Measurements from ENCODE around the gene SFT2D3.

The SFT2D3 gene

DNA sequence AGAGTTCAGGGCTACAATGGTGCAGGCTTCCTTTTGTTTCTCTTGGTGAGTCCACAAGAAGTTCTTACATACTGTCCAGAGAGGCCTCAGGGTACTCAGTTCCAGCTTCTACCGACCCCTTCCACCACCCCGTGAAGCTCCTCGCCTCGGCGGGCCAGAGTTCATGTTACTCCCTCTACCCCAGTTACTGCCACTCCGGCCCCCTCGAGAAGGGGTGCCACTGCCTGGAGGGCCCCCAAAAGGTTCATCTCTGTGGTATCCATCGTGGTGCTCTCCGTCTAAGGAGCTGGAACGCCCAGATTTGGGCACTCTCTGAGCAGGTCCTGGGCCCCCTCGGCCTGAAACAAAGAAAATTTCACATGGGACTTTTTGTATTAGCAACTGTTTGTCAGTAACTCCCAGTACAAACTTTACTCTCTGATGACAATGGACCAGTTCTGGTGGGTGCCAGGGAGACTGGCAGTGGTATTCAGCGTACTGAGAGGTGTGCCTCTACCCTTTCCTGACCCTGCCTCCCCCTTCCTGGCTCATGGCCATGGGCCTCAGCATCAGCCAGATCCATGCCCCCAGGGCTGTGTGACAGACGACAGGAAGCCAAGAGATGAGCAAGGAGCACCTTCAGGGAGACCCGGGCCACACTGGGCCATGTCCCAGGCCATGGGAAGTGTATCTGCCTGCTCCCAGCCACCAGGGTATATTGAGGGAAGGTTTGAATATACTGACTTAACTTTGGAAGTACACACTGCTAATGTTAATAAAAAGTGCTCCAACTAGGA lies 5.1 kb downstream of the SFT2D3 start:
- no peak for DNase-seq (ENCODE audit: low read depth in 3 of 3)

DNA sequence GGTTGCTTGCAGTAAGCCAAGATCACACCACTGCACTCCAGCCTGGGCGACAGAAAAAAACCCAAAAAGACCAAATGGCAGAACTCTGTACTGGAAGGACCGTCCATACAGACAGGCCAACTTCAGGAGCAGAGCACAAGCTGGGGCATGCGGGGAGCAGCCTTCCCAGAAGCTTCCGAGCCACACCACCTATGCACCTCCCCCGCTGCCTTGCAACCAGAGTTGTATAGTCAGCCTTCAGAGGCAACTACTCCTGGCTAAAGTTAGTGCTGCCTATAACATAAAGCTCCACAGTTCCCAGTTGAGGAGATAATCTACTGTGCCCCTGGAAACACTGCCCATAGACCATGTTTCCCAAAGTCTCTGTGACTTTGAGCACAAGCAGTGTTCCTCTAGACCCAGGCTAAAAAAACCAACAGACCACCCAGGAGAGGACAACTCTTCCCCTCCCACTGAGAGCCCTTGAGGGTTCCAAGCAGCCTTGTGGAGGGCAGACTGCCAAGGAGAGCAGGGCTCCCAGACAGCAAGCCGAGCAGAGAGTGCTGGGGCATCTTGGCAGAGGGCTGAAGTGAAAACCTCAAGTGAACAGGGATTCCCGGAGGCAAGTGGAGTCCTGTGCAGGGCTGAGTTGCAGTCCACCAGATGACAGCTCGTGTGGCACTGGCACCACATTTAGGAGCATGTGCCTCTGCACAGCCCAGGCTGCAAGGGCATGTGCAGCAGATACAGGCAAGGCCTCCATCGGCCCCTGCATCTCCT lies 6.8 kb downstream of the SFT2D3 start:
- DNase-seq (ENCODE audit: low read depth in 3 of 3): no peak

GRCh38 chr2:127709336-127709735 lies 8.0 kb downstream of the SFT2D3 start:
- no peak for DNase-seq (ENCODE audit: low read depth in 3 of 3)

DNA sequence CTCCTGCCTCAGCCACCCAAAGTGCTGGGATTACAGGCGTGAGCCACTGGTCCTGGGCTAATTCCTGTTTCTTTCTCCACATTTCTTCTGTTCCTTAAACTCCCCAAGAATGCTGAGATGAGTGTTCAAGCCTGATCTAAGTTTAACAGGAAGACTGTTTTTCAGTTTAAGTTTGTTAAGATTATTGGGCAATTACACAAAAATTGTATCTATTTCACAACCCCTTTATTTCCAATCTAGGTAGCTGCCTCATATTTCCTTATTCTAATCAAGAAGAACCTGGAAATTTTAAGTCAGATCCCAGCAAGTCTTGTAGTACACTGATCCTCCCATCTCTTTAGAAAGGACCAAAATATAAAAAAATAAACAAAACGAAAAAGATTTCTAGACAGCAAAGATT lies 11.7 kb downstream of the SFT2D3 start:
- no peak for DNase-seq (ENCODE audit: low read depth in 3 of 3)

GRCh38 chr2:127713562-127713961 lies 12.3 kb downstream of the SFT2D3 start:
- DNase-seq (ENCODE audit: low read depth in 3 of 3): no peak

- no peak for DNase-seq (ENCODE audit: low read depth in 3 of 3)
Observed at GRCh38 chr2:127715778-127716449, 14.6 kb downstream of the SFT2D3 start.

DNA sequence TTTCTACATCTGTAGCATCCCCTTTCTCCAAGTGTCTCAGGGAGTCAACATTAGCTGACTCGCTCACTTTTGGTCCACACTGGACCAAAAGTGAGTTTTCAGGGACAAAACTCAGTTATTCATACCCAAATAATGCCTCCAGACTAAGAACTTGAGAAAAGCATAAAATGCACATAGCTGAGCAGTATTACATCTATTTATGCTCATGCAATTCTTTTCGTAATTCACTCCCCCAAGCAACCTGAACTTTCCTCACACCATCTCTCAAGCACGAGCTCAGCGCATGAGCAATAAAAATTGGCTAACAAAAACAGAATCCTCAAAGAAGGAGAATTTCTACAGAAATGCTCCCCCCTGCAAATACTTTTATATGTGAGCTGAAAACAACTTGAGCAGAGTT lies 17.0 kb downstream of the SFT2D3 start:
- DNase-seq (ENCODE audit: low read depth in 3 of 3): no peak

GRCh38 chr2:127719301-127720218 lies 18.3 kb downstream of the SFT2D3 start:
- DNase-seq (ENCODE audit: low read depth in 3 of 3): no peak

DNA sequence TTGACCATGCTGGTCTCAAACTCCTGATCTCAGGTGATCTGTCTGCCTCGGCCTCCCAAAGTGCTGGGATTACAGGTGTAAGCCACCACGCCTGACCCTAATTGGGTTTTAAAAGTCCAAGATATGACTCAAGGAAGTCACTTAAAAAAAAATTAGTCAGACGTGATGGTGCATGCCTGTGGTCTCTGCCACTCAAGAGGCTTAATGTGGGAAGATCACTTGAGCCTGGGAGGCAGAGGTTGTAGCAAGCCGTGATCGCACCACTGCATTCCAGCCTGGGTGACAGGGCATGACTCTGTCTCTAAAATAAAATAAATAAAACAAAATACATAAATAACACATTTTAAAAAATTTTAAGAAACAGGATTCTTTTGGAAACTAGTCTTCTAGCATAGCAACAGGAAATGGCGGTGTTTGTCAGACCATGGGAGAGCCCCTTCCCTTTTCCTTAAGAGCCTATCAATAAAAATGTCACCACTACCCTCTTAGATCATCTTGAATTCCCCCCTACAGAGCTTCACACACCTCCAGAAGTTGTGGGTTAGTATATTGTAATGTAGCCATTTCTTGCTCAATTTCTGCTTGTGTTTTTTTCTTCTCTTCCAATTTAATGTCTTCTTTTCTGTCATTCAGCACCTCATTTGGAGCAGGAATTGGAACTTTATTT lies 20.1 kb downstream of the SFT2D3 start:
- no peak for DNase-seq (ENCODE audit: low read depth in 3 of 3)

GRCh38 chr2:127721978-127722355 lies 20.7 kb downstream of the SFT2D3 start:
- DNase-seq (ENCODE audit: low read depth in 3 of 3): no peak

GRCh38 chr2:127722807-127723206 lies 21.5 kb downstream of the SFT2D3 start:
- no peak for DNase-seq (ENCODE audit: low read depth in 3 of 3)

- DNase-seq (ENCODE audit: low read depth in 3 of 3): no peak
Observed at GRCh38 chr2:127726158-127726880, 25.0 kb downstream of the SFT2D3 start.

DNA sequence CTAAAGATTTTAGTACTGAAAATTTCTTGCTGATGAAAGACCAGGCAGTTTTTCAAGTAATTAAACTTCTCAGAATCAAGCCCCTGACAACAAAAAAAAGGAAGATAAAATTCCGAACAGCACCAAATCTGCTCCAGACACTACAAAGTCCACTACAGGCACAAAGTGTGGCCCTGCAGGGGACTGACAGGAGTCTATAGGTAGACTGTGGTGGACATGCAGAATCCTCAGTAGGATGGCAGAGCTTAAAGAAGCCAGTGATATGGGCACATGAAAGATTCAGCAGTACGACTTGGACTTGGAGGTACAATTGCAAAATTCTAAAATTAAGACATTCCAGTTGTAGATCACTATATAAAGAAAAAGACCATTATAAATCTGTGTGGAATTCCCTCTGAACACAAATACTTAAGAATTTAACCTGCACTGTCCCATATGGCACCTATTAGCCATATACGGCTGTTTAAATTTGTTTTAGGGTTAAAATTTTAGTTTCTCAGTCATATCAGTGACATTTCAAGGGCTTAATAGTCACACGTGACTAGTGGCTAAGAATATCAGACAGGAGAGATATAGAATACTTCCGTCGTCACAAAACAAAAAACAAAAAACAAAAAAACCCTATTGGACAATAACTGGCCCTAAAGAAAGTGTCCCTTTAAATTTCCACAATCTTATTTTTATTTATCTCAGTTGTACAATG lies 32.0 kb downstream of the SFT2D3 start:
- no peak for DNase-seq (ENCODE audit: low read depth in 3 of 3)

GRCh38 chr2:127733816-127734537 lies 32.7 kb downstream of the SFT2D3 start:
- no peak for DNase-seq (ENCODE audit: low read depth in 3 of 3)

GRCh38 chr2:127735044-127735443 lies 33.7 kb downstream of the SFT2D3 start:
- DNase-seq (ENCODE audit: low read depth in 3 of 3): no peak

DNA sequence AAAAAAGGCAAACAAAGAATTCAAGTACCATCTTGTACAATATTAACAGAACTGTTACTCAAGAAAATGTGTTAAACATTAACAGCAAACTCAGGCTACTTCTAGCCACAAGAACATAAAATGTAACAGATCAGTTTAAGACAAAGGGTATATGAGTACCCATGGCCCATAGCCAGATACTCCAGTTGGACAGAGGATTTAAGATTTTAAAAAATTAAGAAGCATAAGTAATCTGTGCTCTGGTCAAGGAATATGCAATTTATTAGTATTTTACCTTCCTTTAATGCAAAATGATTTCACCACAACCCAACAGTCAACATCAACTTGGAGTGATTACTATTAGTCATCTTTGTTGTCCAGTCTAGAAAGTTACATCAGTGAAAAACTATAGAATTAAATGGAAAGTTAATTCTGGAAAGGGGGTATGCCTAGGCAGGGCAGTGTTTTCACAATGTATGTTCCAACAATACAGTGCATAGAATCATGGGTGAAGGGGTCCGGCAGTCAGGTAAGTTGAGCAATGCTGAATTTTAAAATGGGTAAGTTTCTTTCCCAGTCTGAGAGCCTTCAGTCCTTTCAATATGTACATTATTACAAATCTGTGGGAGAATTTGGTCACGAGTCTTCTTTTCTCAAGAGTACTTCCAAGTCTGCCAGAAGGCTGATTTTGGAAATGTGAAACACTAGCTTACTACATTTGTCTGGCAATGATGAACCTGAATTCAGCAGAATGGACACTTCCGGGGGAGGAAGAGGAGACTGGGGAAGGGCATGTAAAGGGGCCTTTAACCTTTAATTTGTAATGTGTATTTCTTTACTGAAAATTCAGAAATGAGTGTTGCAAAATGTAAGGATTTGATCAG lies 34.5 kb downstream of the SFT2D3 start:
- no peak for DNase-seq (ENCODE audit: low read depth in 3 of 3)

DNA sequence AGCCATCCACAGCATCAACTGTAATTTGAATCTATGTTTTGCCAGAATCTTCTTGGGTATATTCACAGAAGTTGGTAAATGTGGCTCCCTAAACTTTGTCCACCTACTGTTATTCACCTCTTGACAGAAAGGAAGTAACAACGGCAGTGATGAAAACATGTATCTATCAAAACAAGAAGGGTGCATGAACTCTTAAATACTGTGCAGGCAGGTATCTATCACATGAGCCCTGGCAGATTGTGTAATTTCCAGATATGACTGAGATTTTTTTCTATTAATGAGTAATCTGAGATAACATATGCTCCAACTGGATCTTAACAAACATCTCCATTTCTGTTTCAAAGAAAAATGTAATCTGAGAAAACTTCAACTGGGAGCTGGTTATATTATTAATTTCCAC lies 36.6 kb downstream of the SFT2D3 start:
- no peak for DNase-seq (ENCODE audit: low read depth in 3 of 3)

DNA sequence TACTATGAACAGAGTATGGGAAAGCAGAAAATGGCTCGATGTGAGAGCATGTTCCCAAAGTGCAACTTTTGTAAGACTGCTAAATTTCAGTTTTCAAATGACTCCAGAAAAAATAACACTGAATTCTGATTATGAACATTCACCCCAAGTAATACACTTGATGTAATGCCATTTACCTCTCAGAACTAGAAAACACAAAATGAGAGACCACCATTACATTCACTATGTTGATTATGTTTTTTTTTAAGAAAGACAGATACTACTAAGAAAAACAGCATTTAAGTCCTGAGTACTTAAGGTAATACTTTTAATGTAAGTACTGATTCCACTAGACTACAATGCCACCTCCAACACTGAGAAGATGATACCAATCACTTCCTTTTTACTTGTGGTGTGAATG lies 38.5 kb downstream of the SFT2D3 start:
- DNase-seq (ENCODE audit: low read depth in 3 of 3): no peak

Data from stimulated activated CD4-positive, alpha-beta T cell treated with anti-CD3 and anti-CD28 coated beads, TNF-alpha, amount 100 ng/mL, for 48 hours (primary cell).